ENCODE data around the gene ZSWIM4. TPM values are rescaled to one million over a fixed set of nuclear protein-coding genes. Genes with fewer than 3 reads are reported as not detected.

ZSWIM4 gene
- total and polyA plus RNA-seq, 5 experiments from 2014 or later: 0.30 to 8.1 (median 1.5) TPM

DNA sequence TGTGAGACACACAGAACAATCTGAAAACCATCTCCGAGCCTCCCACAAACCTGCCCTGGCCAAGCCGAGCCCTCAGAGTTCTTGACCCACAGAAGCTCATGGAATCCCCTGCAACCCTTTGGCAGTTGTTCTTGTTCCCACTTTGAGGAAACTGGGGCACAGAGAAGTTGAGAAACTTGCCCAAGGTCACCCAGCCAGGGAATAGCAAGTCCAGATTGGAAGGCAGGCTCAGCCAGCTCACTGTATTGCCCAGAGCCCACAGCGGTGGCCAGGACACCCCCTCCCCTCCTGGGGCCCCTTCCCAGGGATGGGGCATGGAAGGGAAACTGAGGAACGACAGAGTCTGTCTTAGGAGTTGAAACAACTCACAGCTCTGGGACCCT, 1.8 kb downstream of the ZSWIM4 start:
- ATAC-seq (no peak), DNase-seq (no peak)
- peak overlapping the region in 4 of 10 donors; percentile 48 to 95 (median 68) for H3K27ac Mint-ChIP-seq
- H3K36me3 Mint-ChIP-seq: peaks cover 0 to 9% (median 0%) of the 10 kb centered on the region in 3 donors
- H3K27me3 Mint-ChIP-seq: no peaks in the 10 kb centered on the region
- peaks cover 22 to 31% (median 29%) of the 10 kb centered on the region in 4 donors for H3K4me1 Mint-ChIP-seq
- POLR2A ChIA-PET: interaction anchor here (0.6 to 5.1 kb wide), 6 partner anchors 9 to 50 kb away, joined by 3 to 39 read pairs (median 25); partner anchors contain the start of gene C19orf53
- H3K4me3 Mint-ChIP-seq: peak overlapping the region in 7 of 10 donors; percentile 79 to 100 (median 84)
- H3K9me3 Mint-ChIP-seq: no peaks in the 10 kb centered on the region

DNA sequence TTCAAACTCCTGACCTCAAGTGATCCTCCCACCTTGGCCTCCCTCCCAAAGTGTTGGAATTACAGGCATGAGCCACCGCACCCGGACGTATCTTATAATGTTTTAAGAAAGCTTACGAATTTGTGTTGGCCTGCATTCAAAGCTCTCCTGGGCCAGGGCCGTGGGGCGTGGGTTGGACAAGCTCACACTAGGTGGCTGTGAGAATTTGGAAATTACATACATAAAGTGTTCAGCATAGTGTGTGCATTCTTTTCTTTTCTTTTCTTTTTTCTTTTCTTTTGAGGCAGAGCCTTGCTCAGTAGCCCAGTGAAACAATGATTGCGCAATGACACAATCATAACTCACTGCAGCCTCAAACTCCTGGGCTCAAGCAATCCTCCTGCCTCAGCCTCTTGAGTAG, 2.6 kb downstream of the ZSWIM4 start:
- Mint-ChIP-seq H3K27ac (peak overlapping the region in 3 of 10 donors; percentile 34 to 53 (median 51)), H3K36me3 (peaks cover 0 to 9% (median 0%) of the 10 kb centered on the region in 3 donors), H3K27me3 (no peaks in the 10 kb centered on the region), H3K4me3 (peak overlapping the region in 4 of 10 donors; percentile 39 to 56 (median 40)), H3K4me1 (peaks cover 24 to 31% (median 29%) of the 10 kb centered on the region in 4 donors), H3K9me3 (no peaks in the 10 kb centered on the region)
- ATAC-seq (no peak), DNase-seq (no peak)
- POLR2A ChIA-PET: interaction anchor here (0.6 to 5.1 kb wide), 7 partner anchors 10 to 49 kb away, joined by 3 to 39 read pairs (median 15); partner anchors contain the start of gene C19orf53

DNA sequence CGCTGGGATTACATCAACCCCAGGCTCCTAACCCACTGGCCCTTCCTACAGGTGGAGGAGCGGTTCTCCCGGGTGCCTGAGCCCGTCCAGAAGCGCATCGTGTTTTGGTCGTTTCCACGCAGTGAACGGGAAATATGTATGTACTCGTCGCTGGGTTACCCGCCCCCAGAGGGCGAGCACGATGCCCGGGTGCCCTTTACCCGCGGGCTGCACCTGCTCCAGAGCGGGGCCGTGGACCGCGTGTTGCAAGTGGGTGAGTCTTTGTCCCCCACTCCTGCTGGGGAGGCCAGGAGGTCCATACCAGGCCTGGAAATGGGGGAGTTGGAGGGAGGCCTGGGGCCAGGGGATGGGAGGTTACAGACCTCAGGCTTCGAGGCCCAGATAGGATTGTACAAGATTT, 4.4 kb downstream of the ZSWIM4 start:
- peaks cover 19 to 24% (median 21%) of the 10 kb centered on the region in 4 donors for H3K4me1 Mint-ChIP-seq
- POLR2A ChIA-PET: interaction anchor here (0.7 to 1.0 kb wide), 2 partner anchors 12 to 47 kb away, joined by 3 to 6 read pairs; no protein-coding TSS in a partner anchor

DNA sequence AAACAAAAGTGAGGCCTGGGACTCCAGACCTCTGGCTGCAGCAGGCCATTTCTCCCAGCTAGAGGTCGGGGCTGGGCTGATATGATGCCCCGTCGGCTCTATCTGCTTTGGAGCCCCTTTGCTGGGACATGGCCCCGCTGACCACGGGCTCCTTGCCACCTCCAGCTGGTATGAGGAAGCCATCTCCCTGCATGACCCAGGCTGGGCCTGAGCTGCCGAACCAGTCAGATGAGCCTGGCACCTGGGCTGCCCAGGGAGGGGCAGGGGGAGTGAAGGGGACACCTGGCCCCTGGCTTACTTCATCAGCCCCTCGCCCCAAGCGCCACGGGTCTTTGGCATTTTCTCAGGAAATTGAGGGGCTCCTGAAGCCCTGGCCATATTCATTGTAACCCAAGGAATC, 7.8 kb downstream of the ZSWIM4 start:
- Mint-ChIP-seq H3K36me3 (peaks cover 0 to 16% (median 0%) of the 10 kb centered on the region in 3 donors), H3K27me3 (no peaks in the 10 kb centered on the region), H3K9me3 (no peaks in the 10 kb centered on the region), H3K4me1 (peaks cover 0 to 7% (median 1%) of the 10 kb centered on the region in 4 donors), H3K27ac (peak overlapping the region in 2 of 10 donors; percentile 7 to 37), H3K4me3 (no peak overlapping the region)
- DNase-seq: no peak
- POLR2A ChIA-PET: interaction anchor here (0.9 to 1.0 kb wide), 2 partner anchors 19 to 29 kb away, joined by 3 to 4 read pairs; no protein-coding TSS in a partner anchor
- ATAC-seq: no peak

More for the DNA sequence above, 4.4 kb downstream of the ZSWIM4 start:
- no peak for ATAC-seq
- Mint-ChIP-seq H3K36me3 (peaks cover 0 to 9% (median 0%) of the 10 kb centered on the region in 3 donors), H3K9me3 (no peaks in the 10 kb centered on the region), H3K4me3 (no peak overlapping the region), H3K27ac (no peak overlapping the region), H3K27me3 (no peaks in the 10 kb centered on the region)
- no peak for DNase-seq

DNA sequence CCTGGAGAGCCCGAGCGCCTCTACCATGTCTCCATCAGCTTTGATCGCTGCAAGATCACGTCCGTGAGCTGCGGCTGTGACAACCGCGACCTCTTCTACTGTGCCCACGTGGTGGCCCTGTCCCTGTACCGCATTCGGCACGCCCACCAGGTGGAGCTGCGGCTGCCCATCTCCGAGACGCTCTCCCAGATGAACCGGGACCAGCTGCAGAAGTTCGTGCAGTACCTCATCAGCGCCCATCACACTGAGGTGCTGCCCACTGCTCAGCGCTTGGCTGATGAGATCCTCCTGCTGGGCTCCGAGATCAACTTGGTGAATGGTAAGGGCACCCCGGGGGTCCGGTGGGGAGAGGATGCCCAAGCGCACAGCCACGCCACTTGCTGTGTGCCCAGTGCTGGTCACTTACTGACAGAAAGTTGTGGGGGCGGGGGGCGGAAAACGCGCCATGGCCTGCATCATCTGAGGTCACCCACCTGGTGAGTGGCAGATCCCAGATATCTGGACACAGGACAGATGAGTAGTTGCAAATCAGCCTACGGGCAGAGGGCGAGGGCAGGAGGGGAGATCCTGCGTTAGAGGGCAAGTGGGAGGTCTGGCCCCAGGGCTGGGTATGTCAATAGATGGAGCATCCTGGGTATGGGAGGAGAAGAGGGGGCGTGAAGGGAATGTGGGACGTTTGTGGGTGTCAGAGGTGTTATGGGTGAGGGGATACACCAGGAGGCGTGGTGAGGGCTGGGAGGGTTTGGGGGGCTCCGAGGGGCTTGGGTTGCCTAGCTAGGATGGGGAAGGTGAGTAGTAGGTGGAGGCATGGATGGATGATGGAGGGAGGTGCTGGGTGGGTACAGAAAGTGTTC, 9.8 kb downstream of the ZSWIM4 start:
- peak in 1 of 2 donors; percentile 54 for ATAC-seq
- Mint-ChIP-seq H3K4me1 (peaks cover 0 to 7% (median 0%) of the 10 kb centered on the region in 4 donors), H3K4me3 (no peak overlapping the region), H3K9me3 (no peaks in the 10 kb centered on the region), H3K36me3 (peaks cover 0 to 20% (median 0%) of the 10 kb centered on the region in 3 donors), H3K27ac (no peak overlapping the region), H3K27me3 (no peaks in the 10 kb centered on the region)
- POLR2A ChIA-PET: interaction anchor here (1.0 to 1.6 kb wide), 2 partner anchors 11 to 17 kb away, joined by 3 read pairs; no protein-coding TSS in a partner anchor
- no peak for DNase-seq

DNA sequence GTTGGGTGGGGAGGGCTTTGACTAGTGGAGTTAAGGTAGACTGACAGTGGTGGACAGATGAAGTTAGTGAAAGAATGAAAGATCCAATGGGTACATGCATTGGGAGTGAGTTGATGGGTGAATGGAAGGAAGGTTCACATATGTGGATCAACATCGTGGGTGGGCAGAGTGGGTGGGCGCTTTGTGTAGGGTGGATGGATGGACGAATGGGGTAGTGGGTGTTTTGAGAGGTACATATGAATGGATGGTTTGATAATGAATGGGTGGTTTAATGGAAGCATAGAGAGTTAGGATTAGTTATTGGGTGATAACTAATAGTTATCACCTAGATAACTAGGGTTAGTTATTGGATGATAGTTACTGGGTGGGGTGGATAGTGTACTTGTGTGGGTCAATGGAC, 11.5 kb downstream of the ZSWIM4 start:
- H3K9me3 Mint-ChIP-seq: no peaks in the 10 kb centered on the region
- no peak for DNase-seq
- peaks cover 0 to 20% (median 0%) of the 10 kb centered on the region in 3 donors for H3K36me3 Mint-ChIP-seq
- POLR2A ChIA-PET: interaction anchor here (1.1 to 1.6 kb wide), 2 partner anchors 10 to 33 kb away, joined by 3 read pairs; no protein-coding TSS in a partner anchor
- H3K27ac Mint-ChIP-seq: no peak overlapping the region
- H3K4me3 Mint-ChIP-seq: no peak overlapping the region
- ATAC-seq: no peak
- no peaks in the 10 kb centered on the region for H3K27me3 Mint-ChIP-seq
- H3K4me1 Mint-ChIP-seq: peaks cover 0 to 2% (median 0%) of the 10 kb centered on the region in 4 donors

DNA sequence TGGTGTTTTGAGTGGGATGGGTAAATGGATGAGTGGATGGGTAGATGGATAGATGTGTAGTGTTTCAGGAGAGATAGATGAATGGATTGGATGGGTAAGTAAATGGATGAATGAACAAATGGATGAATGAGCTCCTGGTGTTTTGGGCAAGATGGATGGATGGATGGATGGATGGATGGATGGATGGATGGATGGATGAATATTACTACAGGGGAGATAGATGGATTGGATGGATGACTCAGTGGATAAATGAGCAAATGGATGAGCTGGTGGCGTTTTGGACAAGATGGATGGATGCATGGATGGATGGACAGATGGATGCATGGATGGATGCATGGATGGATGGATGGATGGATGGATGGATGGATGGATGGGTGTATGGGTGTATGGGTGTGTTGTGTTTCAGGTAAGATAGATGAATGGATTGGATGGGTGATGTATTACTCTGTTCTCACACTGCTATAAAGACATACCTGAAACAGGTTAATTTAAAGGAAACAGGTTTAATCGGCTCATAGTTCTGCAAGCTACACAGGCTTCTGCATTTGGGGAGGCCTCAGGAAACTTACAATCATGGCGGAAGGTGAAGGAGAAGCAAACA, 12.3 kb downstream of the ZSWIM4 start:
- Mint-ChIP-seq H3K27me3 (no peaks in the 10 kb centered on the region), H3K36me3 (peaks cover 0 to 20% (median 0%) of the 10 kb centered on the region in 3 donors), H3K4me1 (peaks cover 0 to 2% (median 0%) of the 10 kb centered on the region in 4 donors), H3K4me3 (no peak overlapping the region), H3K9me3 (no peaks in the 10 kb centered on the region), H3K27ac (no peak overlapping the region)
- ATAC-seq (no peak), DNase-seq (no peak)
- POLR2A ChIA-PET: no interaction called here

DNA sequence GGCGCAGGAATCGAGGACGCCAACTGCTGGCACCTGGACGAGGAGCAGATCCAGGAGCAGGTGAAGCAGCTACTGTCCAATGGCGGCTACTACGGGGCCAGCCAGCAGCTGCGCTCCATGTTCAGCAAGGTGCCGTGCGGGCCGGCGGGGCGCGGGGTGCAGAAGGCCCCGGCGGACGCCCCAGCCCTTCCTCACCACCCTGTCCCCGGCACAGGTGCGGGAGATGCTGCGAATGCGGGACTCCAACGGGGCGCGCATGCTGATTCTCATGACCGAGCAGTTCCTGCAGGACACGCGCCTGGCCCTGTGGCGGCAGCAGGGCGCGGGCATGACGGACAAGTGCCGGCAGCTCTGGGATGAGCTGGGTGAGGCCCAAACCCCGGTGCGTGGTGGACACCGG, 13.6 kb downstream of the ZSWIM4 start:
- Mint-ChIP-seq H3K9me3 (no peaks in the 10 kb centered on the region), H3K27ac (no peak overlapping the region), H3K27me3 (no peaks in the 10 kb centered on the region), H3K4me1 (no peaks in the 10 kb centered on the region), H3K36me3 (peaks cover 0 to 27% (median 7%) of the 10 kb centered on the region in 3 donors), H3K4me3 (no peak overlapping the region)
- no peak for DNase-seq
- POLR2A ChIA-PET: no interaction called here
- ATAC-seq: no peak

DNA sequence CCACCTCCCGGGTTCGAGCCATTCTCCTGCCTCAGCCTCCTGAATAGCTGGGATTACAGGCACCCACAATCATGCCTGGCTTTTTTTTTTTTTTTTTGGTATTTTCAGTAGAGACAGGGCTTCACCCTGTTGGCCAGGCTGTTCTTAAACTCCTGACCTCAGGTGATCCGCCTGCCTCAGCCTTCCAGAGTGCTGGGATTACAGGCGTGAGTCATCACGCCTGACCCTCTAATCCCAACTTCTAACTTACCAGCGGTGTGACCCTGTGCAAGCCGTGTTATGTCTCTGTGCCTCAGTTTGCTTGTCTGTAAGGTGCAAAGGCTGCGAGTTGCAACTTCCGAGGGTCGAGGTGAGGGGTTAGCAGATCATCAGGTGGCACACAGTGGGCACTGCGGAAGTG, 17.3 kb downstream of the ZSWIM4 start:
- Mint-ChIP-seq H3K4me1 (peaks cover 0 to 11% (median 6%) of the 10 kb centered on the region in 4 donors), H3K27me3 (no peaks in the 10 kb centered on the region), H3K27ac (no peak overlapping the region), H3K9me3 (no peaks in the 10 kb centered on the region), H3K4me3 (no peak overlapping the region), H3K36me3 (peaks cover 0 to 24% (median 10%) of the 10 kb centered on the region in 3 donors)
- DNase-seq (no peak), ATAC-seq (no peak)
- POLR2A ChIA-PET: interaction anchor here (0.9 kb wide), 1 partner anchor 20 kb away, joined by 3 read pairs; no protein-coding TSS in a partner anchor

DNA sequence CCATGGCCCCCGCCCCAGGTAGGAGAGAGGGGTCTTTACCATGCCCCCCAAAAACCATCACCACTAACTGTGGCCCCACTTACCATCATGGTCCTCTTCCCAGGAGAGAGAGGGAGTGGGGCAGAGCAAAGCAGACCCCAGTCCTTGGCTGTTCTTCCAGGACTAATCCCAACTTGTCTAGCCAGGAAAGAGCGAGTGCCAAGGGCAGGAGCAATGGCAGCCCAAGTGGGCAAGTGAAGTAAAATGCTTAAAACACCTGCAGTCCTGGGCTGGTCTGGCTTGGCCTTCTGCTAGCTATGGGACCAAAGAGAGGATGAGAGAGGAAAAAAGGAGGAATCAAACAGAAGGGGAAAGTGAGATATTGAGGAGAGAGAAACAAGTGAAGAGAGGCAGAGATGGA, 17.9 kb downstream of the ZSWIM4 start:
- peaks cover 0 to 24% (median 10%) of the 10 kb centered on the region in 3 donors for H3K36me3 Mint-ChIP-seq
- peaks cover 0 to 11% (median 6%) of the 10 kb centered on the region in 4 donors for H3K4me1 Mint-ChIP-seq
- DNase-seq (no peak), ATAC-seq (no peak)
- H3K4me3 Mint-ChIP-seq: no peak overlapping the region
- peak overlapping the region in 3 of 10 donors; percentile 7 to 82 (median 27) for H3K27ac Mint-ChIP-seq
- H3K9me3 Mint-ChIP-seq: no peaks in the 10 kb centered on the region
- H3K27me3 Mint-ChIP-seq: no peaks in the 10 kb centered on the region
- POLR2A ChIA-PET: interaction anchor here (0.9 to 1.6 kb wide), 3 partner anchors 11 to 20 kb away, joined by 3 to 5 read pairs (median 4); partner anchors contain the start of gene ZSWIM4

DNA sequence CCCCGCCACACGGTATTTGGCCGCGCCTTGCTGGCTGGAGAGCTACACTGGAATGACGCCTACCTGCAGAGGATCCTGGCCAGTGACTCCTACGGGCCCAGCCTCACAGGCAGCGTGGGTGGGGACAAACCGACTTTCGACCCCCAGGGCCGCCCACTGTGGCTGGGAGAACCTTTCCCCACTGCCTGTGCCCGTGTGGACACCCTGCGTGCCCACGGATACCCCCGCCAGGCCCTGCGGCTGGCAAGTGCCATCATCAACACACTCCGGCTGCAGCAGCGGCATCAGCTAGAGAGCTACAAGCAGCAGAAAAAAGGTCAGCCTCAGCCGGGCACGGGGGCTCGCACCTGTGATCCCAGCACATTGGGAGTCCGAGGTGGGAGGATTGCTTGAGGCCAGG, 19.3 kb downstream of the ZSWIM4 start:
- peaks cover 0 to 24% (median 12%) of the 10 kb centered on the region in 3 donors for H3K36me3 Mint-ChIP-seq
- no peak for DNase-seq

DNA sequence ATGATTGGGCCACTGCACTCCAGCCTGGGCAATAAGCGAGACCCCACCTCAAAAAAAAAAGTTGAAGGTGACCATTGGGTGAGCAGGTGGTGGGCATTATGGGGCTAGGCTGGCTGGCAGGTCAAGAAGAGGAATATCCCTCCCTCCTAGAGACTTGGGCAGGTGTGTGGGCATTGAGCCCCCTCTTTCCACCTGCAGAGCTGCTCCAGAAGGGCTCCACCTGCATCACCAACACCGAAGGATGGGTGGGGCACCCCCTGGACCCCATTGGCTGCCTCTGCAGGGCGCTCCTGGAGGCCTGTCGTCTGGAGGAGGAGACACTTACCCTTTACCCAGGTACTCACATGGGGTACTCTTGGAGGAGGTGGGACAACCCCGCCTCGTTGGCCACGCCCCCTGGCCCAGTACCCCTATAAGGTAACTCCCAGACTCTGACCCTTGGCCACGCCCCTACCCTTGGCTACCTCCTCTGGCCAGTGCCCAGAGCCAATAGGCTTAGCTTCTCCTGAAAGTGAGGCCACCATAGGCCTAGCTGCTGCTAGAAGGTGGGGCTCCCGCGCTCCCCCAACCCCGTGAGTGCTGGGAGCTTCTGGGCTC, 21.9 kb downstream of the ZSWIM4 start:
- ATAC-seq: peak in 1 of 2 donors; percentile 25
- Mint-ChIP-seq H3K4me3 (peak overlapping the region in 1 of 10 donors; percentile 56), H3K27me3 (no peaks in the 10 kb centered on the region), H3K36me3 (peaks cover 0 to 31% (median 12%) of the 10 kb centered on the region in 3 donors), H3K27ac (peak overlapping the region in 1 of 10 donors; percentile 27), H3K4me1 (peaks cover 0 to 11% (median 6%) of the 10 kb centered on the region in 4 donors), H3K9me3 (no peaks in the 10 kb centered on the region)
- POLR2A ChIA-PET: interaction anchor here (0.7 to 0.9 kb wide), 4 partner anchors 10 to 31 kb away, joined by 3 to 4 read pairs (median 3); no protein-coding TSS in a partner anchor
- DNase-seq: peak in 1 of 10 donors; percentile 42

More for the DNA sequence above, 19.3 kb downstream of the ZSWIM4 start:
- Mint-ChIP-seq H3K4me3 (no peak overlapping the region), H3K27me3 (no peaks in the 10 kb centered on the region), H3K4me1 (peaks cover 0 to 11% (median 6%) of the 10 kb centered on the region in 4 donors), H3K27ac (no peak overlapping the region), H3K9me3 (no peaks in the 10 kb centered on the region)
- no peak for ATAC-seq
- POLR2A ChIA-PET: interaction anchor here (1.4 to 1.6 kb wide), 2 partner anchors 10 to 19 kb away, joined by 4 to 5 read pairs; partner anchors contain the start of gene ZSWIM4
